Tongue (tissue), 2 donors: Measurements from ENCODE around the gene GLIS1. TPM values are rescaled to one million over a fixed set of nuclear protein-coding genes. Genes with fewer than 3 reads are reported as not detected.

ENCODE experiments used
- DNase-seq: peaks from one replicate; pipeline ENCODE4 v3.0.0-alpha.2; 2015
- total RNA-seq: library from RNA; depleted of rRNA; stranded (reverse); fragments of >200 nt; gene quantifications from one replicate; pipeline ENCODE4 v1.2.3, GENCODE V29; 2014

The GLIS1 gene
- total RNA-seq, 1 donor from 2014 or later = 0.21 TPM

GRCh38 chr1:53693773-53694717, 44.9 kb downstream of the GLIS1 start:
- no peak for DNase-seq

DNA sequence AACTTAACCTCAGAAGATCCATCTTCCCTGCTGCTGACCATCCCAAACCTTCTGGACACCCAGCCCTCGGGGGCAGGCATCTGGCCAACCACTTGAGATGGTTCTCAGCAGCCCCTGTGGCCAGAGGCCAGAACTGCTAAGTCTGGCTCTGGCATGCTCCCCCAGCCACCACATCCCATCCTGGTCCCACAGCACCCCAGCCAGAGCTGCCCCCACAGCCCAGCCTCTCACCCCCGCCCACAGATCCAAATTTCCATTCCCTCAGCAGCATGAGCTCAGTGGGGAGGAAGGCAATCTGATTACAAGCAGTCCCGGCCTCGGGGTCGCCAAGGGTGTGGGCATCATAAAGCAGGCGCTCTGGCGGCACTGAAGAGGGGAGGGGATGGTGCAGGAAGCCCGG, 45.6 kb downstream of the GLIS1 start:
- no peak for DNase-seq

DNA sequence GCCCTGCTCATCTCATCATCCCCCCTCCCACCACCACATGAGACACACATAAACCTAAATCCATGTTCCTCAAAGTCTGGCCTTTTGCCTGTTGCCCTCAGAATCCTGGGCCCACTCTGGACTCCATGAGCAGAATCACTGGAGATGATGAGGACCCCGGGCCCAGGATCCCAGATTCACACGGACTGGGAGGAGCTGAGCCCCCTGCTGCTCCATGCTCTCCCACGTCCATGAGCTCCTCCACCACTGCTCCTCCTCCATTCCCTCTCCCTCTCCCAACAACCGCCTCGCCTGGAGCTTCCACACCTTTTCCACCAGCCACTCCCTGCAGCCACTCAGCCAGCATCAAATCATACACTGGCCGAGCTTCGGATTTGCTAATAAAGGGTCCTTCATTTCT, 47.6 kb downstream of the GLIS1 start:
- no peak for DNase-seq

DNA sequence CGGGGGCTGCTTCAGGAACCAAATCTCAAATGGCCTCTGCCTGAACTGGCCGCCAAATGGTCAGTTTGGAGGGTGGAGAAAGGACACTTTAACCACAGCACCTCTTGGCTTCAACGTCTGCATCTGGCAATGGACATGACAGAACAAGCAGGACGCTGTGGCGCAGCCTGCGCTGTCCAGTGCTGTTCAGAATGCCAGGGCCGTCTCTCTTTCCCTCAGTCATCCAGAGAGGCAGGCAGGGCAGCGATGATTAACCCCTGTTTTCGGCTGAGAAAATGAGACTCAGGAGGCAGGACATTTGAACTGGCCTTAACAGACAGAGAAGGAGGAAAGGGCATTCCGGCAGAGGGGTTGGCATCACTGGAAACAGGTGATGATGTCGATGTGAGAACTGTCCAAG, 48.6 kb downstream of the GLIS1 start:
- no peak for DNase-seq

GRCh38 chr1:53689736-53690326, 49.1 kb downstream of the GLIS1 start:
- DNase-seq = no peak

DNA sequence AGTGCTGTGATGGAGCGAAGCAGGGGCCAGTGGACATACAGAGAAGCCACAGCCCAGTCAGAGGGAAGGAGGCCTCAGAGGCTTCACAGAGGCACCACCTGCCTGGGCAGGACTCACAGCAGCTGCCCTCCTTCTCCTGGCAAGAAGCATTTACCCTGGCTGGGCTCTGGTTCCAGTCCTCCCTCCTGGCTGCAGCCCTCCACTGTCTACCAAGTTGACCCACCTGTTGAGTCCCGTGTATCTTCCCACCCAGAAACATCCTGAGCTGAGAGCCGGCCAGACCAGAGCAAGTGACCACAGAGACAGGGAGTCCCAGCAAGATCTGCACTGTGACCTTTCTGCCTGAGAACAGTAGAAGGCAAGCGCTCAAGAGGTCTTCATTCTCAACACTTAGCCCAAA, 49.7 kb downstream of the GLIS1 start:
- DNase-seq = no peak

GRCh38 chr1:53688381-53689102, 50.4 kb downstream of the GLIS1 start:
- no peak for DNase-seq

- DNase-seq = no peak
Measured at GRCh38 chr1:53687901-53688300, 51.1 kb downstream of the GLIS1 start.

GRCh38 chr1:53687426-53687825, 51.5 kb downstream of the GLIS1 start:
- DNase-seq = no peak

GRCh38 chr1:53686965-53687267, 52.0 kb downstream of the GLIS1 start:
- no peak for DNase-seq

- no peak for DNase-seq
Measured at GRCh38 chr1:53686091-53686964, 52.6 kb downstream of the GLIS1 start.

DNA sequence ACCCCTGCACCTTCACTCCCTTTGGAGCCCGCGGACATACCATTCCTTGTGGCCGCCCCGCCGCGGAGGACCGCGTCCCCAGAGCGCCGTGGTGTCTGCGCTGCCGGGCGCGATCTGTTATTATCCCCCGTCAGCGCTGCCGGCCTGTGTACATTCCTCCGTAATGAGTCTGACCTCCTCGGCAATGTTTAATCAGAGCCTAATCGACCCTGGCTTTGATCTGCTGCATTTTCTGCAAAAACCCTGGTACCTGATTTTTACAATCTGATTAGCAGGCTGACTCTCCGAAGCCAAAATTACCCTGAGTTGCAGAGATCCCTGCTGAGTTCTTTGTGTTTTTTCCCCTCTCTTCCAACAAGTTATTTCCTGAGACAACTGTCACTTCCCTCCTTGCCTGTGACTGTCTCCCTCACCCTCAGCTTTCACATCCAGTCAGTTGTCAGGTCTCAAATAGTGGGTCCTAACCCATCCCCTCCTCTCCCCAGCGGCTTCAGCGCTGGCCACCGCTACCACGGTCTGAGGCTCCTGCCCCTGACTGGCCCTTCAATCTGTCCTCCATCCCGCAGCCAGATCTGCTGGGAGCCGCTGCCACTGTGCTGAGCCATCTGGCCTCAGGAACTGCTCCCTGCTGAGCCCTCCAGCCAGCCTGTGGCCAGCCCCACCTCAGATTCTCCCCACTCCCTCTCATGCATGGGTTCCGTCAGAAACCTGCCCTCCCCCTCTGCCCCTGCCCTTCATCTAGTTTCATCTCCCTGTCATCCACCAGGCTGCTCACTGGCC, 53.5 kb downstream of the GLIS1 start:
- DNase-seq = no peak

GRCh38 chr1:53684741-53685140, 54.2 kb downstream of the GLIS1 start:
- DNase-seq = no peak

GRCh38 chr1:53683986-53684740, 54.8 kb downstream of the GLIS1 start:
- DNase-seq = no peak

- no peak for DNase-seq
Measured at GRCh38 chr1:53682881-53683280, 56.1 kb downstream of the GLIS1 start.

DNA sequence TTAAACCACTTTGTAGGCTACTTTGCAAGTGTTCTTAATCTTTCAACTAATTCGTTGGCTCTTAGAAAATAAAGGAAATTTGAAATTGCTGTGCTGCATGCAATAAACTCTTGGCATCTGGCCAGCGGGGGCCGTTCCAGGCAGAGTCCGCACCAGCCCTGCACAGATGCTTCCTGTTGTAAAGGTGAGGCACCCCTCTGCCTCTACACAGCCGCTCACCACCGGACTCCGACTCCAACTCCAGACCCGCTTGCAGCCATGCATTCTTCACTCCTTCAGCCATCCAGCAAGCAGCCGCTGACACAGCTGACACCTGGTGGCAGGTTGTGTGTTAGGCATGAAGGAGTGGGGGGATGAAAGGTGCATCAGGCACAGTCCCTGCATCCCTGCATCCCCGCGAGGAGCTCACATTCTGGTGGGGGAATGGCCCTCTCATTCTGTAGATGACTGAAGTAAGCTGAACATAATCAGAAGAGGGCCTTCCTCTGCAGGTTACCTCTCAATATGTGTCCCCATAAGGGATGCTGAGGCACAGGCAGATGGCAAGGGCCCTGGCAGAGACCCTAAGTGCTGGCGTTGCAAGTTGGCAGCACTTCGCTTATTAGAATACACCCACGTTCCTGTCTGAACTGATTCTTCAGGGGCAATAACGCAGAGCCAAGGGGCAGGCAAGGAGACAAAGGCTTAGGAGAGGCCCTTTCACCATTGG, 56.8 kb downstream of the GLIS1 start:
- peak; percentile 74 for DNase-seq

- DNase-seq = no peak
Measured at GRCh38 chr1:53681351-53681976, 57.5 kb downstream of the GLIS1 start.

DNA sequence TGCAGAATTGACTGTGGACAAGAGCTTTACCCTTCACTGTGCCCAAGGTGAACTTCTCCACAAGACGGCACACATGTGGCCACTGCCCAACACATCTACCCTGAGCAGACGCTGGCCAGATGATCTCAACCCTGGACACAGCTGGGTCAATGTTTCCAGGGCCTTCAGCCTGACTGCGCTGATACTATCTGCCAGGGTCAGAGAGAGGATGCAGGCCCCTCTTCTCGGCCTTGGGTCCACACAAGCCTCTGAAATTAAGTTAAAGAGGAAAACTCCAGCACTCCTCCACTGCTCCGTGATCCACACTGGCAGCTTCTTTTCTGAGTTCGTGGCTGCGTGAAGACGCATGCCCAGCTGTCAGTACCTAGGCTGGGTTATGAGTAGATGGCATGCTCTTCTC, 58.1 kb downstream of the GLIS1 start:
- DNase-seq = no peak
